ENCODE data around the gene CCNC.

Gene CCNC, protein sequence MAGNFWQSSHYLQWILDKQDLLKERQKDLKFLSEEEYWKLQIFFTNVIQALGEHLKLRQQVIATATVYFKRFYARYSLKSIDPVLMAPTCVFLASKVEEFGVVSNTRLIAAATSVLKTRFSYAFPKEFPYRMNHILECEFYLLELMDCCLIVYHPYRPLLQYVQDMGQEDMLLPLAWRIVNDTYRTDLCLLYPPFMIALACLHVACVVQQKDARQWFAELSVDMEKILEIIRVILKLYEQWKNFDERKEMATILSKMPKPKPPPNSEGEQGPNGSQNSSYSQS

DNA sequence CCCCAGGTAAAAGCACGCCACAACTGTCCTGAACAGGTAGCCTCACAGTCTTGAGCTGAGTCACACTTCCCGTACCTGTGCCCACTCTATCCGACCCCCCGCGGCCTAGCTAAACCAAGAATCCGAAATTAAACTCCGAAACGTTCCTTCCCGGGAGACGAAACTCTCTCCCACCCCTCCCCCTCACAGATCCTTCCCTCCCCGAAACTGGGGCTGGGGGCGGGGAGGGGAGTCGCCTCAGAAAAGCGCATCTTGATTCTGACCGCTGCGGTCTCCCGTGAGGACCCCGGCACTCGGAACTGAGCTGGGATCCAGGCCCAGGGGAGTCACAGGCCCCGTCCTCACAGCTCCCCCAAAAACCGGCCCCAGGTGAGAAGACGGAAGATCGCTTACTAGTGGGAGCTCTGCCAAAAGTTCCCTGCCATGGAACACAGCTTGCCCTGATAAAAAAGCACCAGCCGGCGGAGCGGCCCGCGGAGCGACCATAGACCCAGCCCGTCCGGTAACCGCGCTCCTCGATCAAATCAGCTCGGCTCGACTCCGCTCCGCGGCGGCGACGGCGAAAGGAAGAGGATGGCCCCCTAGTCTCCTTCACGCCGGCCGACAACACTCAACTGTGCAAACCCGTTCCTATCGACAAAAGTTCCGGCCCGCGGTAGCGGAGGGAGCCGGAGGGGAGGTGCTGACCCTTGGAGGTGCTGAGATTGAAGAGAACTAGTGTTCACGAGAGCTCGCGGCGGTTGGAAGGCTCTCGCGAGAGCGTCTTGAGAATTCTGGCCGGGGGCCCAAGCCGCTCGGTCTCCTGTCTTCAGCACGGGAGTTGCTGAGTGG lies at the start of gene CCNC:
CCNC (minus strand) TSS at position 558 of the 831 bp plus-strand sequence; CDS start at position 425, 133 bp downstream.
- peak; percentile 76 to 82 (median 82) for DNase-seq

DNA sequence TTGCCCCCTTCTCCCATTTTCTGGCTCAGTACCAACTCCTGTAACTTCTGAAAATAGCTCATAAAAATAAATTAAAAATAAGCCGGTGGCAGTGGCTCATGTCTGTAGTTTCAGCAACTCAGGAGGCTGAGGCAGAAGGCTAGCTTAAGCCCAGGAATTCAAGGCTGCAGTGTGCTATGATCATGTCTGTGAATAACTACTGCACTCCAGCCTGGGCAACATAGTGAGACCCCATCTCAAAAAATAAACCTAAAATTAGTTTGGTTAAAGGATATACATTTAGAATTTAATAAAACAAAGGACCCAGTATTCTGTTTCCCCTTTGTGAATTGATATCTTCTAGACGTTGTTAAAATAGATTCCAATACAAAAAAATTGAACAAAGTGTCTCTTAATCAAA lies 48.7 kb upstream of the CCNC start:
- no peak for DNase-seq

GRCh38 chr6:99614430-99615186 lies 46.1 kb upstream of the CCNC start:
- DNase-seq, result no peak

- no peak for DNase-seq
Measured at GRCh38 chr6:99613705-99614429, 45.4 kb upstream of the CCNC start.

GRCh38 chr6:99613409-99613704 lies 44.9 kb upstream of the CCNC start:
- no peak for DNase-seq

GRCh38 chr6:99612551-99613408 lies 44.3 kb upstream of the CCNC start:
- DNase-seq, result no peak

GRCh38 chr6:99611148-99611547 lies 42.7 kb upstream of the CCNC start:
- no peak for DNase-seq

DNA sequence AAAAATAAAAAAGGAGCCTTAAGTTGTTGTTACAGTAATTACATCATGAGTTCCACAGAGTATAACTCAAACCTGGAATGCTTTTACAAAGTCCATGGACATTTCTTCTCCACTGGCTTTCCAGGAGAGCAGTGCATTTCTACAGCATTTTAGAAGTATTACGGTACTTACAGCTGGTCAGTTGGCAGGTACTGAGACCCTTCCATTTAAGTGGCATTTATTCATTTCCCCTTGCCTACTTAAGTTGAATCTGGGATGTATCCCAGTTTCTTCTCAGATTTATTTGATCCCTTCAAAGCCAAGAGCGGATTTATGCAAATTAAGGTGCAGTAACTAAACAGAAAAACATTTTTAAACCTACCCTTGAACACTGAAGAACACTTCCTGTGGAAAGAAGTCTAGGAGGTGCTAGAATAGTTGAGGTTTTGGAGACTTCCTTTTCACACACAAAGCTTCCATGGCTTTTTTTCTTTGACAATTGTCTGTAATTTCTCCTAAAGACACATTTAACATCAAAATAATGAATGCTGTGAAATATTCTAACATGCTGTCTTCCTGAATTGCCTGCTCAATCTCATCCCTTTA lies 41.5 kb upstream of the CCNC start:
- DNase-seq, result no peak

- DNase-seq, result no peak
Measured at GRCh38 chr6:99608886-99609482, 40.5 kb upstream of the CCNC start.

DNA sequence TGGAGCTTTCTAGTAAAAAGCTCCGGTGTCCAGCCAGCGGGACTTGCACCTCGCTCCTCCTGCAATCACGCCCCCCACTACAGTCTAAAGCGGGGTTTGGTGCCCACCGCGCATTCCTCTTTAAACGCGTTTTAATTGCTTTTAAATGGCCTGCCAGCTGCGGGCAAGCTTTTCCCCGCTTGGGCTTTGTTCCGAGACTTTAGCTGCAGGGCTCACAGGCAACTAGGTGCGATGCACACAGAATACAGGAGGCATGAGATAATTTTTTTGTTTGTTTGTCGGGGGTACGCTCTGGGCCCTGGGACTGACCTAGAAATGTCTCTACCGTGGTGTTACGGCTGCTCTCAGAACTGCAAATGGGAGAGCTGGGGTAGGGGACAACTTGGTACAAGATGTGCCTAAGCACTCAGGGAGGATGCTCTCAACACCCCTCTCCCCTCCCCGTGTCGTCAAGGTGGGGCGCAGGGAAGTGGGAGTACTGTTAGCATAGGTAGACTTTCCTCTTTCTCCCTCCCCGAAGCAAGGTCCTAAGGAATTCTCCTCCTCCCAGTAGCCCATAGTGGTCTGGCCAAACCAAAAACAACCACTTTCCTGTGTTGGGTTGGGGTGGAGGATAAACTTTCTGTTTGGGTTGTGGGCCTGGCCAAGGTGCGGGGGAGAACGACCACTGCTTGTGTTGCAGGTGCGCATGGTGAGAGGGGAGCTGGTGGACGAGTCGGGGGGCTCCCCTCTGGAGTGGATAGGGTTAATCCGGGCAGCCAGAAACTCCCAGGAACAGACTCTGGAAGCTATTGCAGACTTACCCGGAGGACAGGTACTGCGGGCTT lies 39.8 kb upstream of the CCNC start:
- DNase-seq, result no peak

GRCh38 chr6:99607416-99608036 lies 39.1 kb upstream of the CCNC start:
- no peak for DNase-seq

- DNase-seq, result no peak
Measured at GRCh38 chr6:99606656-99607415, 38.4 kb upstream of the CCNC start, which contains the start of gene PRDM13. Gene PRDM13 (plus strand): TSS chr6:99606833. CDS start chr6:99607035, 202 bp downstream.

- no peak for DNase-seq
Measured at GRCh38 chr6:99605911-99606655, 37.6 kb upstream of the CCNC start.

DNA sequence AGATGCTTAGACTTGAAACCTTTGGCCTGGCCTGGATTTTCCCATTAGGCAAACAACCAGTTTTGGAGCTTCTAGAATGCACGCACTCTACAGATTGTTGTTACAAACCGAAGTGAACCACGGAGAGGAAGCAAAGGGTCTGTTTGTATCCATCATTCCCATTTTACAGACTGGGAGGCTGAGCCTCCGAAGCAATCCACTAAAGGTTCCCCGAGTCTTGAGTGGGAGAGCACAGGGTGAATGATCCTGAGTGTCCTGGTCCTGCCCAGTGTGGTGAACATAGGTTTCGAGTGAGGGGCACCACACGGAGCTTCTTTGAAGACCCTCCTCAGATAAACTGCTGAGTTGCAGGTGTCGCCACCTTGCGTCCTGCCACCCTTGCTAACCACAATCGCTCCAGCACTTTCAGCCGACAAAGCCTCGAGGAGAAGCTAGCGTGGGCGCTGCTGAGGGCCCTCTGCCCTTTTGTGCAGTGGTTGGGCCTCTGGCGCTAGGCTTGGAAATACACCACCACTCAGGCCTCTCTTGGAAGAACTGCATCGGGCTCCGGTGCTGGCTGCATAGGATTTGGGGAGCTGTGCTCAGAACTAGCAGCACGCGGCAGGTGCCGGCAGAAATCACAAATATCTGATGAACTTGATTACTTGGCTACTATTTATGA lies 36.7 kb upstream of the CCNC start:
- DNase-seq, result no peak

DNA sequence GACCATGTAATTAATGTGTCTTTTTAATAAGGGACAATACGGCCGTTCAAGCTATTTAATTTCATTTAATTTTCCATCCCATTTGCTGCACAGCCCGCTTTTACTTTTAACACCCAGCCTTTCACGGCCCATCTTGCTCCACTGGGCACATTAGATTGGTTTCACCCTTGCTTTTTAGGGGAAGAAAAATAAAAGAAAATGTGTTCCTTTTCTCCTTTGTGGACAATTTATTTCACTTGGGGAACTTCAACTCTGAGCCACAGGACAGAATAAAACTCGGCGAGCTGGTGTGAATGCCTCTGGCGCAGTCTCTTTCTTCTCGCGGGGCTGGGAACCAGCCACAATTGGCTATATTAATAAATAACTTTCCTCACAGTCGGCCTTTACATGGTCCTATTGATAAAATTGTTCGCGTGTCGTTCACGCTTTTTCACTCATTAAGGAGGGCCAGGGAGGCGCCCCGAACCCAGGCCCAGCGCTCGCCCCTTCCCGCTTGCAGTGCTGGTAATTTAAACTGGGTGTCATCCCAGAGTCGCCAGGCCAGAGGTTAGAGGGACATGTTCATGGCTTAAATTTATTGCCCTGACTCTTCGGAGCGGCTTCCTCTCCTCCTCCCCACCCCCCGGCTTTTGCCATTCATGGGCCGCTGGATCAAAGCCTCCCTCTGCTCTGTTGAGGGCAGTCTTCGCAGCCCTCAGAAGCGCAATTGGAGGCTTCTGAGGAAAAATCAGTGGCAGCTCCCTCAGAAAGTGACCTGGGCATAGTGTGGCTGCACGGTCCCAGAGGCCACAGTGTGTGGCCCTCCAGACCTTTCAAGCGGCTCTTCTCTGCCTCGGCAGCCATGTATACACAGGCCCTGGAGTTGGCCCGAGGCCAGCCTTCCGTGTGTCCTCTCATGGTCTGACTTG lies 36.0 kb upstream of the CCNC start:
- DNase-seq, result no peak

DNA sequence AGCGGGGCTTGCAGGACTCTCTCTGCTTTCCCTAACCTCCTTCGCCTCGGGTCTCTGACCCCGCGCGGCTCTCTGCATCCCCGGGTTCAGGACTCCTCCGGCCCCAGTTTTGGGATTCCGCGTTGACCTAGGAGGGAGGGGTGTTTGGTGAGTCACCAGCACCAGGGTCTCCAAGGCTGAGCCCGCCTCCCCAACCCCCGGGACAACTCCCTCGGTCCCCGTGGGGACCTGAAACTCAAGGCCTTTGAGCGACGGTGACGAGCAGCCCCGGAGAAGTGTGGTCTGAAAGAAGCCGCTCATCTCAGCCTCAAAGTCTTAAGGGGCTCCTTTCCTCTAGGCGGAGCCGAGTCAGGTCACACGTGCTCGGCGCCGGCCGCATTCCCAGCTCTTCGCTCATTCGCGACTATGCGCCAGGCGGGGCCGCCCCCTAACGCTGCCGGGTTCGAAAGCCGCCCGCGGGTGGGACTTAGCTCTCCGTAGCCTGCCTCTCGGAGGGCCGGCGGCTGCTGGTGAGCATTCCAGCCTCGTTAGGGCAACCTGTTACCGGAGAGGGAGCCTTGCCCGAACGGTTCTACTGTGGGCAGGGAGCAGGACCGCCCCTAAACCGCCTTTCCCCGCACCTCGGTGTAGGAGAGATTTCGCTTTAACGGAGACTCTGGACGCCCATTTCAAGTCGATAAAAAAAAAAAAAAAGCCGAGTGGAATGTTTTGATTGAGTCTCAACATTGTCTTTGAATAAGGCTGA lies 35.1 kb upstream of the CCNC start:
- no peak for DNase-seq

All from activated naive CD4-positive, alpha-beta T cell (primary cell).